HepG2 (cell line): ENCODE measurements around the gene ABCG2. TPM values are rescaled to one million over a fixed set of nuclear protein-coding genes. Genes with fewer than 3 reads are reported as not detected.

ENCODE experiments used
- ATAC-seq: fragments of 200-7000 bp; cut with Tn5 transposase; 3 replicates; pipeline ENCODE4 v1.9.1; 2020; ENCODE audit warnings: mild to moderate bottlenecking, moderate library complexity
- Bru-seq: library from RNA; stranded (reverse); fragments of 400-500 nt; gene quantifications from one replicate; lab custom pipeline; 2021; lab: Mats Ljungman, UMichigan
- BruChase-seq, 2 experiments: library from RNA; stranded (reverse); fragments of 400-500 nt; gene quantifications; one replicate each; lab custom pipeline; 2021; lab: Mats Ljungman, UMichigan
- BruUV-seq: library from RNA; stranded (reverse); fragments of 400-500 nt; replicated peaks from 2 replicates; lab custom pipeline; 2021; lab: Mats Ljungman, UMichigan
- CTCF ChIA-PET: fragments of 300-600 bp; formaldehyde crosslinking; extraction: SDS; loops from one replicate; lab custom pipeline; 2021; ENCODE audit warnings: low total read pairs, inconsistent platforms, low intra/inter-chr PET ratio; lab: Yijun Ruan, JAX
- POLR2A ChIA-PET: fragments of 350-600 bp; sonication (Branson Sonifier 250); formaldehyde crosslinking; loops from one replicate; lab custom pipeline; 2020; ENCODE audit warnings: antibody characterized with exemption, inconsistent platforms; lab: Yijun Ruan, JAX
- DNase-seq: peaks from one replicate; pipeline ENCODE4 v3.0.0-alpha.2; 2015; ENCODE audit warnings: low spot score
- FAIRE-seq: peaks from 3 replicates; lab custom pipeline; 2011; peaks lifted over from hg19 to GRCh38; lab: Jason Lieb, UNC
- H2AFZ ChIP-seq: one replicate; pipeline ENCODE4 v1.6.1; 2011; ENCODE audit warnings: low read length, inconsistent platforms
- H3K27ac ChIP-seq: fragments of 300-600 bp; 3 replicates; pipeline ENCODE4 v1.8.0; 2011; ENCODE audit warnings: mixed run types, mild to moderate bottlenecking, mixed read lengths, low read length, inconsistent platforms; ENCODE audit not compliant: insufficient read depth; ENCODE audit errors: extremely low read length
- H3K27me3 ChIP-seq, 2 experiments: fragments of 200-600 bp in 1 of 2; 2 replicates in 1 of 2; 3 replicates in 1 of 2; pipeline versions ENCODE4 v1.6.0 to v1.8.0; 2011; ENCODE audit warnings: low read length in 2 of 2, mild to moderate bottlenecking in 2 of 2, moderate library complexity in 2 of 2, inconsistent platforms in 1 of 2; ENCODE audit not compliant: insufficient read depth in 2 of 2, control insufficient read depth in 1 of 2
- H3K36me3 ChIP-seq, 2 experiments: fragments of 200-600 bp in 1 of 2; replicated peaks in 1 of 2; 2 replicates in 1 of 2; 3 replicates in 1 of 2; pipeline versions ENCODE4 v1.5.1 to v1.8.0; 2011; ENCODE audit warnings: low read length in 2 of 2, inconsistent platforms in 1 of 2; ENCODE audit not compliant: insufficient read depth in 2 of 2, control insufficient read depth in 1 of 2
- H3K4me1 ChIP-seq: 2 replicates; pipeline ENCODE4 v1.5.1; 2012; ENCODE audit warnings: low read length, inconsistent platforms; ENCODE audit not compliant: insufficient read depth
- H3K4me2 ChIP-seq: 2 replicates; pipeline ENCODE4 v1.6.0; 2011; ENCODE audit warnings: low read depth, low read length, inconsistent platforms
- H3K4me3 ChIP-seq, 3 experiments: fragments of 200-600 bp in 1 of 3; sonication (generic), shearing (Covaris generic) in 1 of 3; replicated peaks in 1 of 3; 2 replicates each; pipeline ENCODE4 v1.5.1; 2011 to 2016; ENCODE audit warnings: low read length in 3 of 3, inconsistent platforms in 2 of 3, low read depth in 2 of 3, mild to moderate bottlenecking in 2 of 3, control low read depth in 1 of 3, mixed read lengths in 1 of 3; ENCODE audit not compliant: insufficient read depth in 1 of 3
- H3K79me2 ChIP-seq: one replicate; pipeline ENCODE4 v1.6.1; 2011; ENCODE audit warnings: low read length, inconsistent platforms; ENCODE audit not compliant: insufficient read depth
- H3K9ac ChIP-seq: 2 replicates; pipeline ENCODE4 v1.6.0; 2011; ENCODE audit warnings: mild to moderate bottlenecking, low read depth, low read length, inconsistent platforms; ENCODE audit not compliant: insufficient read depth
- H3K9me3 ChIP-seq: 2 replicates; pipeline ENCODE4 v1.5.1; 2012; ENCODE audit warnings: mild to moderate bottlenecking, low read length
- H4K20me1 ChIP-seq: 2 replicates; pipeline ENCODE4 v1.6.0; 2011; ENCODE audit warnings: inconsistent platforms, mild to moderate bottlenecking, low read length, moderate library complexity; ENCODE audit not compliant: insufficient read depth
- ADNP ChIP-seq: sonication (generic); formaldehyde crosslinking; IDR thresholded peaks from 2 replicates; pipeline ENCODE4 v1.4.0; 2020; ENCODE audit warnings: missing genetic modification reagents
- KIAA2018 ChIP-seq: sonication (generic); formaldehyde crosslinking; IDR thresholded peaks from 2 replicates; pipeline ENCODE4 v1.5.0; 2020; ENCODE audit warnings: mild to moderate bottlenecking, missing genetic modification reagents, borderline replicate concordance
- RBFOX2 ChIP-seq: fragments of 200-400 bp; formaldehyde crosslinking; IDR thresholded peaks from 2 replicates; pipeline ENCODE4 v1.6.1; 2017; ENCODE audit warnings: low read depth, mild to moderate bottlenecking, low read length
- REL ChIP-seq: sonication (generic); formaldehyde crosslinking; conservative IDR thresholded peaks from 2 replicates; pipeline ENCODE4 v1.8.0; 2022; ENCODE audit warnings: mild to moderate bottlenecking, missing genetic modification reagents, moderate library complexity
- ZNF264 ChIP-seq: sonication (generic); formaldehyde crosslinking; IDR thresholded peaks from 2 replicates; pipeline ENCODE4 v1.4.0; 2020; ENCODE audit warnings: missing genetic modification reagents
- ZNF556 ChIP-seq: sonication (generic); formaldehyde crosslinking; IDR thresholded peaks from 2 replicates; pipeline ENCODE4 v1.4.0; 2020; ENCODE audit warnings: mild to moderate bottlenecking, missing genetic modification reagents, borderline replicate concordance
- WGBS: methylation state at CpG from one replicate; pipeline ENCODE4 v1.1.6; 2017; ENCODE audit warnings: low lambda C conversion rate; 5-methylcytosine and 5-hydroxymethylcytosine counted together
- in situ Hi-C: cut with HindIII; loops from 2 replicates; pipeline ENCODE4 v1.10.0; 2017; ENCODE audit warnings: low pct_unique_long_range_greater_than_20kb; ENCODE audit not compliant: extremely low pct_ligation_motif_present
- intact Hi-C: fragments of 100-400 bp; cut with micrococcal nuclease; formaldehyde crosslinking; loops from one replicate; pipeline ENCODE4 v1.10.0; 2022; ENCODE audit not compliant: unreplicated experiment
- long read RNA-seq, 2 experiments: library from RNA in 1 of 2; library from polyadenylated mRNA in 1 of 2; stranded (forward) in 1 of 2; unstranded in 1 of 2; transcript quantifications; one replicate each; pipeline ENCODE4 v2.0.0, GENCODE V29; 2019 to 2022
- polyA minus RNA-seq, 3 experiments: library from RNA; depleted of rRNA, polyadenylated mRNA; stranded (reverse); fragments of >200 nt; gene quantifications; 2 replicates each; pipeline ENCODE4 v1.2.3, GENCODE V29; 2011; ENCODE audit warnings: low replicate concordance in 1 of 3
- polyA plus RNA-seq, 8 experiments: library from polyadenylated mRNA; depleted of rRNA in 3 of 8; stranded (reverse) in 7 of 8; unstranded in 1 of 8; fragments of >200 nt; fragmentation: Illumina TruSeq in 4 of 8; extraction: Trizol in 4 of 8; gene quantifications; 2 replicates each; pipeline versions ENCODE4 v1.2.1 to v1.2.3, GENCODE V29; 2011 to 2016; ENCODE audit warnings: low read depth in 4 of 8, missing spikeins in 1 of 8, mixed read lengths in 1 of 8; ENCODE audit not compliant: insufficient read depth in 1 of 8
- total RNA-seq, 5 experiments: library from RNA; depleted of rRNA; stranded (reverse); fragments of >200 nt; fragmentation: Illumina TruSeq; extraction: Trizol; gene quantifications; 2 replicates each; pipeline ENCODE4 v1.2.3, GENCODE V29; 2016; ENCODE audit warnings: low read depth in 1 of 5
- TF ChIP-seq, protein P1 (sequence below): sonication (generic); formaldehyde crosslinking; IDR thresholded peaks from 2 replicates; pipeline ENCODE4 v1.8.0; 2023; ENCODE audit warnings: mild to moderate bottlenecking, missing genetic modification reagents

Gene ABCG2
- total RNA-seq (2016; rRNA removed; fragmentation: Illumina TruSeq; extraction: Trizol) (13.2 and 15.7 TPM in 2 replicates), polyA plus RNA-seq (2011; rRNA removed) (7.4 and 10.0 TPM in 2 replicates), polyA minus RNA-seq (2011; rRNA and poly(A)+ RNA removed; ENCODE audit: low replicate concordance) (6.0 and 8.6 TPM in 2 replicates), Bru-seq, nascent RNA (percentile 41 among the genes with signal in this experiment), BruChase-seq, experiment 1, labeled RNA remaining after a 6-hour chase (percentile 40 among the genes with signal in this experiment), BruChase-seq, experiment 2, labeled RNA remaining after a 2-hour chase (percentile 42 among the genes with signal in this experiment)
- total RNA-seq (2016; cell fraction: cytosol; rRNA removed; fragmentation: Illumina TruSeq; extraction: Trizol; ENCODE audit: low read depth): 7.0 and 9.3 TPM in 2 replicates
- 11.3 and 14.3 TPM in 2 replicates for total RNA-seq (2016; cell fraction: insoluble cytoplasmic fraction; rRNA removed; fragmentation: Illumina TruSeq; extraction: Trizol)
- 8.6 and 9.3 TPM in 2 replicates for total RNA-seq (2016; cell fraction: membrane; rRNA removed; fragmentation: Illumina TruSeq; extraction: Trizol)
- 9.2 and 11.9 TPM in 2 replicates for total RNA-seq (2016; cell fraction: nucleus; rRNA removed; fragmentation: Illumina TruSeq; extraction: Trizol)
- polyA plus RNA-seq (2011; cell fraction: cytosol; rRNA removed): 6.8 TPM in 2 replicates
- polyA plus RNA-seq (2011; cell fraction: nucleus; rRNA removed): 2.7 and 2.9 TPM in 2 replicates
- 8.1 and 8.6 TPM in 2 replicates for polyA plus RNA-seq (2012)
- polyA plus RNA-seq (2016; cell fraction: cytosol; fragmentation: Illumina TruSeq; extraction: Trizol; ENCODE audit: low read depth): 2.6 and 2.9 TPM in 2 replicates
- polyA plus RNA-seq (2016; cell fraction: insoluble cytoplasmic fraction; fragmentation: Illumina TruSeq; extraction: Trizol; ENCODE audit: low read depth): 6.5 and 8.8 TPM in 2 replicates
- polyA plus RNA-seq (2016; cell fraction: membrane; fragmentation: Illumina TruSeq; extraction: Trizol; ENCODE audit: low read depth): 3.4 and 3.6 TPM in 2 replicates
- 7.0 and 10.3 TPM in 2 replicates for polyA plus RNA-seq (2016; cell fraction: nucleus; fragmentation: Illumina TruSeq; extraction: Trizol; ENCODE audit: insufficient read depth, low read depth)
- 8.2 and 9.8 TPM in 2 replicates for polyA minus RNA-seq (2011; cell fraction: cytosol; rRNA and poly(A)+ RNA removed)
- polyA minus RNA-seq (2011; cell fraction: nucleus; rRNA and poly(A)+ RNA removed): 7.9 and 9.6 TPM in 2 replicates
- long read RNA-seq, experiment 1, full-length matches to known transcripts: 3 of 11 reads
- long read RNA-seq, experiment 1, partial matches to known transcripts: 1 of 11 reads
- long read RNA-seq, experiment 1, other reads (novel, unspliced or antisense): 7 of 11 reads
- long read RNA-seq, experiment 2, full-length matches to known transcripts: 5 of 25 reads
- long read RNA-seq, experiment 2, partial matches to known transcripts: 5 of 25 reads
- long read RNA-seq, experiment 2, other reads (novel, unspliced or antisense): 15 of 25 reads

GRCh38 chr4:88158489-88159228 lies at the start of gene ABCG2:
Gene ABCG2 (minus strand): TSS chr4:88158639. CDS start chr4:88139995, 18,644 bp downstream.
- peak within 1 kb of the TSS; percentile 49 to 82 (median 75) for H3K4me3 ChIP-seq
- H3K79me2 ChIP-seq: no peaks in the 10 kb centered on the region
- intact Hi-C loops (loop anchor here (1.0 to 2.0 kb wide), 2 partner anchors 53 to 104 kb away; no protein-coding TSS in a partner anchor), in situ Hi-C loops (no loop called here)
- H3K4me1 ChIP-seq: peaks cover 36% of the 10 kb centered on the region
- H3K36me3 ChIP-seq: no peaks in the 10 kb centered on the region
- H4K20me1 ChIP-seq: no peaks in the 10 kb centered on the region
- POLR2A ChIA-PET: interaction anchor here (1.4 to 1.8 kb wide), 3 partner anchors 44 to 51 kb away, joined by 4 to 9 read pairs (median 5); no protein-coding TSS in a partner anchor
- H2AFZ ChIP-seq: peak within 1 kb of the TSS; percentile 25
- H3K27me3 ChIP-seq: no peaks in the 10 kb centered on the region
- peak within 1 kb of the TSS; percentile 50 for H3K9ac ChIP-seq
- no peaks in the 10 kb centered on the region for H3K9me3 ChIP-seq
- H3K4me2 ChIP-seq: peak within 1 kb of the TSS; percentile 78
- peak; percentile 44 for DNase-seq
- CTCF ChIA-PET: no interaction called here
- FAIRE-seq: no peak
- H3K27ac ChIP-seq: peak within 1 kb of the TSS; percentile 67
- peak; percentile 88 for ATAC-seq
- WGBS: 3% methylated on average over 6 of the region's 70 CpGs
- no TSS peak for BruUV-seq
- TF ChIP-seq, protein P1, sequence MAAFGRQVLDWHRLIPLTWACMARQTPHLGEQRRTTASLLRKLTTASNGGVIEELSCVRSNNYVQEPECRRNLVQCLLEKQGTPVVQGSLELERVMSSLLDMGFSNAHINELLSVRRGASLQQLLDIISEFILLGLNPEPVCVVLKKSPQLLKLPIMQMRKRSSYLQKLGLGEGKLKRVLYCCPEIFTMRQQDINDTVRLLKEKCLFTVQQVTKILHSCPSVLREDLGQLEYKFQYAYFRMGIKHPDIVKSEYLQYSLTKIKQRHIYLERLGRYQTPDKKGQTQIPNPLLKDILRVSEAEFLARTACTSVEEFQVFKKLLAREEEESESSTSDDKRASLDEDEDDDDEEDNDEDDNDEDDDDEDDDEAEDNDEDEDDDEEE: peak; percentile 55; the same call in 1 of the 2 replicates
- TF ChIP-seq REL (CRISPR knock-in tag) (no peak), ADNP (CRISPR knock-in tag) (no peak), ZNF556 (CRISPR knock-in tag) (0 out of 2 replicates have a peak, but pooled peaks have one; percentile 71), ZNF264 (CRISPR knock-in tag) (peak; percentile 78; the same call in 1 of the 2 replicates), KIAA2018 (CRISPR knock-in tag) (no peak), RBFOX2 (peak; percentile 77)
